COR-L47 (cell line): ENCODE data around the gene PRPF40A.
A peak's percentile ranks its signal among the peaks of the same experiment; 100 is the strongest.

Source experiments
- DNase-seq: peaks from one replicate; lab custom pipeline; 2025; lab: John Stamatoyannopoulos, UW

PRPF40A gene

GRCh38 chr2:152716805-152717227, 445 bp downstream of the PRPF40A start:
- peak; percentile 10 for DNase-seq

- peak; percentile 23 for DNase-seq
Measured at GRCh38 chr2:152715854-152716428, 1.3 kb downstream of the PRPF40A start.

- DNase-seq = no peak
Measured at GRCh38 chr2:152715112-152715511, 2.1 kb downstream of the PRPF40A start.

- no peak for DNase-seq
Measured at GRCh38 chr2:152710713-152711112, 6.5 kb downstream of the PRPF40A start.

GRCh38 chr2:152708742-152709141, 8.5 kb downstream of the PRPF40A start:
- DNase-seq = no peak

GRCh38 chr2:152706477-152707021, 10.7 kb downstream of the PRPF40A start:
- DNase-seq = no peak

GRCh38 chr2:152701198-152701597, 16.1 kb downstream of the PRPF40A start:
- no peak for DNase-seq

- no peak for DNase-seq
Measured at GRCh38 chr2:152696476-152696875, 20.8 kb downstream of the PRPF40A start.

- no peak for DNase-seq
Measured at GRCh38 chr2:152695763-152696162, 21.5 kb downstream of the PRPF40A start.

GRCh38 chr2:152694161-152694661, 23.1 kb downstream of the PRPF40A start:
- DNase-seq = no peak

- DNase-seq = no peak
Measured at GRCh38 chr2:152693033-152693432, 24.2 kb downstream of the PRPF40A start.

GRCh38 chr2:152686321-152686720, 30.9 kb downstream of the PRPF40A start:
- DNase-seq = no peak

GRCh38 chr2:152683400-152683799, 33.9 kb downstream of the PRPF40A start:
- DNase-seq = no peak

GRCh38 chr2:152682663-152683062, 34.6 kb downstream of the PRPF40A start:
- DNase-seq = no peak

GRCh38 chr2:152678808-152679207, 38.5 kb downstream of the PRPF40A start:
- no peak for DNase-seq

GRCh38 chr2:152676461-152676860, 40.8 kb downstream of the PRPF40A start:
- no peak for DNase-seq

GRCh38 chr2:152674334-152674733, 42.9 kb downstream of the PRPF40A start:
- DNase-seq = no peak

- DNase-seq = no peak
Measured at GRCh38 chr2:152664725-152665124, 52.5 kb downstream of the PRPF40A start.

- DNase-seq = no peak
Measured at GRCh38 chr2:152661076-152661475, 56.2 kb downstream of the PRPF40A start.

- DNase-seq = no peak
Measured at GRCh38 chr2:152658221-152658620, 59.0 kb downstream of the PRPF40A start.

GRCh38 chr2:152657043-152657442, 60.2 kb downstream of the PRPF40A start:
- no peak for DNase-seq

- no peak for DNase-seq
Measured at GRCh38 chr2:152655880-152656279, 61.4 kb downstream of the PRPF40A start.

GRCh38 chr2:152651834-152652233, 65.4 kb downstream of the PRPF40A start:
- no peak for DNase-seq

GRCh38 chr2:152650768-152651371, 66.4 kb downstream of the PRPF40A start:
- DNase-seq = no peak
